Measurements from ENCODE around the gene MEGF10. TPM values are rescaled to one million over a fixed set of nuclear protein-coding genes. Genes with fewer than 3 reads are reported as not detected.
"Not testable (repeated sequence)": the region's sequence is repeated elsewhere in the genome, so short reads cannot be mapped to it uniquely, and the experiment has no call there.

Gene MEGF10
- total and polyA plus RNA-seq, 5 donors: 0.25 to 2.7 (median 1.1) TPM

DNA sequence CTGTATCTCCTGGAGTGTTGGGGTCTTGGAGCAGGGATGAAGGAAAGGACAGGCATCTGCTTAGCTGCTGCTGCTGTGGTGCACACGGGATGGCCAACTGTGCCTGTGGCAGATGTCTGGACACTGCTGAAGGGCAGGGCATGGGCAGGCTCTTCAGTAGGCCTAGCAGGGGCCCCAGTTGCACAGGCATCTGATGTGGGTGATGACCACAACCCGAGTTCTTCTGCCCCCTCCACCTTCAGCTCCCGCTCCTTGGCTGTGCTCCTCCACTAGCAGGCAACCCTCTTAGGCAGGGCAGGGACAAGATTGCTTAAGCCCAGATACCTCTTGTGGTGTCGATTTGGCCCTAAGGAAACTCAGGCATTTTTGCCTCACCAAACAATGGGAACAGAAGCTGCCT is 9.0 kb upstream of the MEGF10 start:
- peaks cover 3% of the 10 kb centered on the region for H3K27me3 ChIP-seq (ENCODE audit: control insufficient read depth, insufficient read depth)
- no peaks in the 10 kb centered on the region for H3K9me3 ChIP-seq (ENCODE audit: control insufficient read depth, low read length)
- H3K4me3 ChIP-seq (ENCODE audit: low read length): no peak overlapping the region
- intact Hi-C loops (cut with DNase I): no loop called here
- H3K27ac ChIP-seq (ENCODE audit: low read length): no peak overlapping the region
- H3K4me1 ChIP-seq (ENCODE audit: control insufficient read depth, insufficient read depth, low read length): no peaks in the 10 kb centered on the region
- 86% methylated on average over 4 of the region's 4 CpGs for WGBS
- DNase-seq (peak in 1 of 3 donors; percentile 40), ATAC-seq (no peak)

- intact Hi-C loops (cut with DNase I): loop anchor here in 1 of 4 donors (5.0 kb wide), 1 partner anchor 154 kb away; no protein-coding TSS in a partner anchor
- Histone ChIP-seq H3K4me3 (ENCODE audit: low read length) (no peak overlapping the region), H3K27me3 (ENCODE audit: control insufficient read depth, insufficient read depth) (no peaks in the 10 kb centered on the region), H3K4me1 (ENCODE audit: control insufficient read depth, insufficient read depth, low read length) (no peaks in the 10 kb centered on the region), H3K9me3 (ENCODE audit: control insufficient read depth, low read length) (no peaks in the 10 kb centered on the region), H3K27ac (ENCODE audit: low read length) (no peak overlapping the region)
- no peak for ATAC-seq
- 94% methylated on average over 1 of the region's 1 CpG for WGBS
- no peak for DNase-seq
Measured at GRCh38 chr5:127288676-127289075, 1.9 kb upstream of the MEGF10 start.

DNA sequence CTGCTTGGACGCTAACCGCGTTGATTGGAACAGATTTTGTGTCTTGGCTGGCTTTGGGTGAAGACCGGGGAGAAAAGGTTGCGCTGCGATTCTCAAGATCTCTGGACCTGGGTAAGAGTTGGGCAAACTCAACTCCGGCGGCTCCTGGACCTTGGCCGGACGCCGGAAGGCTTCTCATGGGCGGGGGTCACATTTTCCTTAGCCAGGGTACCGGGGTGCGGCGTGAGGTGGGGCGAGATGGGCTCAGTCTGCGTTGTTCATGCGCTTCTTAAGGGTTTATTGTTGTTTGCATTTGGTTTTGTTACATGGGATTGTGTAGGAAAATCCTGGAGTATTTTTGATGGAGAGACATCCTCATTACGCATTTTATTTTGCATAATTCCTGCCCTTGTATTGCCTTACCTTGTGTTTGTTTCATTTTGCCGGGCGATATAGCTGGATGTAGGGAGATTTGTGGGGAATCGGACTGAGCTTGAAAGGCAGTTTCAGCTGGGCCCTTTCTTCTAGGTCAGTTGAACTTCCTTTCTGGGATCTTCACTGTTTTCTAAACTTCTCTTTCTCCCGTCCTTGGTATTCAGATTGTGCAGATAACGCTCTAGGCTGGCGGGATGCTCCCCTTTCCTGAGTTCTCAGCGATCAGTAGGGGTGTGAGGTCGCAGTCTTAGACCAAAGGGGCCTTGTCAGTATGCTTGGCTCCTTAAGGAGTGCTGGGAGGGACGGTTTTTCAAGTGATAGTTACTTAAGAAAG is 524 bp downstream of the MEGF10 start:
- Histone ChIP-seq H3K9me3 (ENCODE audit: control insufficient read depth, low read length) (no peaks in the 10 kb centered on the region), H3K4me3 (ENCODE audit: low read length) (peak overlapping the region; percentile 2), H3K4me1 (ENCODE audit: control insufficient read depth, insufficient read depth, low read length) (no peaks in the 10 kb centered on the region), H3K27ac (ENCODE audit: low read length) (no peak overlapping the region), H3K27me3 (ENCODE audit: control insufficient read depth, insufficient read depth) (no peaks in the 10 kb centered on the region)
- ATAC-seq: no peak
- intact Hi-C loops (cut with DNase I): loop anchor here in 3 of 4 donors (2.0 to 10.0 kb wide), 5 partner anchors 146 to 204 kb away; no protein-coding TSS in a partner anchor
- DNase-seq: no peak
- 14% methylated on average over 28 of the region's 28 CpGs for WGBS

GRCh38 chr5:127292030-127292735 is 1.6 kb downstream of the MEGF10 start:
- Histone ChIP-seq H3K27ac (ENCODE audit: low read length) (no peak overlapping the region), H3K9me3 (ENCODE audit: control insufficient read depth, low read length) (no peaks in the 10 kb centered on the region), H3K4me3 (ENCODE audit: low read length) (no peak overlapping the region), H3K27me3 (ENCODE audit: control insufficient read depth, insufficient read depth) (no peaks in the 10 kb centered on the region), H3K4me1 (ENCODE audit: control insufficient read depth, insufficient read depth, low read length) (no peaks in the 10 kb centered on the region)
- DNase-seq (no peak), ATAC-seq (no peak)
- 86% methylated on average over 2 of the region's 2 CpGs for WGBS
- intact Hi-C loops (cut with DNase I): loop anchor here in 3 of 4 donors (5.0 to 10.0 kb wide), 3 partner anchors 145 to 203 kb away; no protein-coding TSS in a partner anchor

GRCh38 chr5:127293373-127293772 is 2.8 kb downstream of the MEGF10 start:
- no peak for DNase-seq
- no peak overlapping the region for H3K27ac ChIP-seq (ENCODE audit: low read length)
- no peaks in the 10 kb centered on the region for H3K27me3 ChIP-seq (ENCODE audit: control insufficient read depth, insufficient read depth)
- ATAC-seq: no peak
- intact Hi-C loops (cut with DNase I): loop anchor here in 3 of 4 donors (5.0 to 10.0 kb wide), 3 partner anchors 144 to 201 kb away; no protein-coding TSS in a partner anchor
- no peaks in the 10 kb centered on the region for H3K9me3 ChIP-seq (ENCODE audit: control insufficient read depth, low read length)
- no peak overlapping the region for H3K4me3 ChIP-seq (ENCODE audit: low read length)
- H3K4me1 ChIP-seq (ENCODE audit: control insufficient read depth, insufficient read depth, low read length): no peaks in the 10 kb centered on the region

DNA sequence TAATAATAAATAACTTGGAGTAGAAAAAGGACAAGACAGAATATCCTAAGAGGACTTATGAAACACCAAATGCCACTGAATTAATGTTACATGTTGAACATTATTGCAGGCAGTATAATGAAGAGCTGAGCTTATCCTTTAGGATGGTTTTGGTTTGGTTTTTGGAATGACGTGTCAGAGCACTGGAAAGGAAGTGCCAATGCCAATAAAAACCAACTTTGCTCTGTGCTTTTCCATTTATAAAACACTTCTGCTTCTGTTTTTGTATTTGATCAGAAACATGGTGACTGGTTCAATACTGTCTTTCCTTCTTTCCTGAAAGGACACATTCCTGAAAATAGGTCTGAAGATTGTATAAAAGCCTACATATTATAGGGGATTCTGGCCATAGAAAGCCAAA is 4.2 kb downstream of the MEGF10 start:
- Histone ChIP-seq H3K4me3 (ENCODE audit: low read length) (no peak overlapping the region), H3K9me3 (ENCODE audit: control insufficient read depth, low read length) (no peaks in the 10 kb centered on the region), H3K27me3 (ENCODE audit: control insufficient read depth, insufficient read depth) (no peaks in the 10 kb centered on the region), H3K27ac (ENCODE audit: low read length) (no peak overlapping the region), H3K4me1 (ENCODE audit: control insufficient read depth, insufficient read depth, low read length) (no peaks in the 10 kb centered on the region)
- intact Hi-C loops (cut with DNase I): loop anchor here in 3 of 4 donors (5.0 to 10.0 kb wide), 3 partner anchors 142 to 200 kb away; no protein-coding TSS in a partner anchor
- ATAC-seq: no peak
- 63% methylated on average over 1 of the region's 1 CpG for WGBS
- no peak for DNase-seq

- Histone ChIP-seq H3K27ac (ENCODE audit: low read length) (no peak overlapping the region), H3K27me3 (ENCODE audit: control insufficient read depth, insufficient read depth) (no peaks in the 10 kb centered on the region), H3K4me3 (ENCODE audit: low read length) (no peak overlapping the region), H3K9me3 (ENCODE audit: control insufficient read depth, low read length) (no peaks in the 10 kb centered on the region), H3K4me1 (ENCODE audit: control insufficient read depth, insufficient read depth, low read length) (no peaks in the 10 kb centered on the region)
- DNase-seq (no peak), ATAC-seq (no peak)
- 80% methylated on average over 1 of the region's 1 CpG for WGBS
- intact Hi-C loops (cut with DNase I): loop anchor here in 2 of 4 donors (10.0 kb wide), 1 partner anchor 199 kb away; no protein-coding TSS in a partner anchor
Measured at GRCh38 chr5:127295454-127295853, 4.9 kb downstream of the MEGF10 start.

GRCh38 chr5:127296321-127296720 is 5.7 kb downstream of the MEGF10 start:
- Histone ChIP-seq H3K9me3 (ENCODE audit: control insufficient read depth, low read length) (no peaks in the 10 kb centered on the region), H3K27ac (ENCODE audit: low read length) (no peak overlapping the region), H3K4me1 (ENCODE audit: control insufficient read depth, insufficient read depth, low read length) (no peaks in the 10 kb centered on the region), H3K27me3 (ENCODE audit: control insufficient read depth, insufficient read depth) (no peaks in the 10 kb centered on the region), H3K4me3 (ENCODE audit: low read length) (no peak overlapping the region)
- DNase-seq (no peak), ATAC-seq (no peak)
- intact Hi-C loops (cut with DNase I): loop anchor here in 2 of 4 donors (10.0 kb wide), 1 partner anchor 198 kb away; no protein-coding TSS in a partner anchor

GRCh38 chr5:127296894-127297293 is 6.3 kb downstream of the MEGF10 start:
- not testable (repeated sequence) for H3K4me1 ChIP-seq (ENCODE audit: control insufficient read depth, insufficient read depth, low read length); H3K4me3 ChIP-seq (ENCODE audit: low read length); ATAC-seq; H3K27ac ChIP-seq (ENCODE audit: low read length); H3K27me3 ChIP-seq (ENCODE audit: control insufficient read depth, insufficient read depth); DNase-seq; H3K9me3 ChIP-seq (ENCODE audit: control insufficient read depth, low read length)
- WGBS: 83% methylated on average over 5 of the region's 5 CpGs
- intact Hi-C loops (cut with DNase I): loop anchor here in 2 of 4 donors (10.0 kb wide), 1 partner anchor 198 kb away; no protein-coding TSS in a partner anchor

- Histone ChIP-seq H3K27ac (ENCODE audit: low read length) (no peak overlapping the region), H3K4me3 (ENCODE audit: low read length) (no peak overlapping the region), H3K27me3 (ENCODE audit: control insufficient read depth, insufficient read depth) (no peaks in the 10 kb centered on the region), H3K9me3 (ENCODE audit: control insufficient read depth, low read length) (no peaks in the 10 kb centered on the region), H3K4me1 (ENCODE audit: control insufficient read depth, insufficient read depth, low read length) (no peaks in the 10 kb centered on the region)
- DNase-seq: no peak
- ATAC-seq: no peak
- intact Hi-C loops (cut with DNase I): loop anchor here in 2 of 4 donors (10.0 kb wide), 1 partner anchor 197 kb away; no protein-coding TSS in a partner anchor
- 82% methylated on average over 4 of the region's 4 CpGs for WGBS
Measured at GRCh38 chr5:127297348-127298035, 6.9 kb downstream of the MEGF10 start.
